GM18951 (cell line): ENCODE data around the gene AFMID.
"Not testable (repeated sequence)": the region's sequence is repeated elsewhere in the genome, so short reads cannot be mapped to it uniquely, and the experiment has no call there.

Experiments used
- POLR2A ChIP-seq: IDR thresholded peaks from 4 replicates; pipeline ENCODE4 v1.6.1; 2011; ENCODE audit warnings: mild to moderate bottlenecking; ENCODE audit not compliant: insufficient read length, insufficient read depth; ENCODE audit errors: extremely low read depth
- in situ Hi-C: fragments of 300-500 bp; cut with MboI; formaldehyde crosslinking; loops from one replicate; pipeline ENCODE4 v1.12.0; 2022; ENCODE audit warnings: low sequenced_read_pairs, mixed read lengths, inconsistent platforms; ENCODE audit not compliant: unreplicated experiment

AFMID gene

DNA sequence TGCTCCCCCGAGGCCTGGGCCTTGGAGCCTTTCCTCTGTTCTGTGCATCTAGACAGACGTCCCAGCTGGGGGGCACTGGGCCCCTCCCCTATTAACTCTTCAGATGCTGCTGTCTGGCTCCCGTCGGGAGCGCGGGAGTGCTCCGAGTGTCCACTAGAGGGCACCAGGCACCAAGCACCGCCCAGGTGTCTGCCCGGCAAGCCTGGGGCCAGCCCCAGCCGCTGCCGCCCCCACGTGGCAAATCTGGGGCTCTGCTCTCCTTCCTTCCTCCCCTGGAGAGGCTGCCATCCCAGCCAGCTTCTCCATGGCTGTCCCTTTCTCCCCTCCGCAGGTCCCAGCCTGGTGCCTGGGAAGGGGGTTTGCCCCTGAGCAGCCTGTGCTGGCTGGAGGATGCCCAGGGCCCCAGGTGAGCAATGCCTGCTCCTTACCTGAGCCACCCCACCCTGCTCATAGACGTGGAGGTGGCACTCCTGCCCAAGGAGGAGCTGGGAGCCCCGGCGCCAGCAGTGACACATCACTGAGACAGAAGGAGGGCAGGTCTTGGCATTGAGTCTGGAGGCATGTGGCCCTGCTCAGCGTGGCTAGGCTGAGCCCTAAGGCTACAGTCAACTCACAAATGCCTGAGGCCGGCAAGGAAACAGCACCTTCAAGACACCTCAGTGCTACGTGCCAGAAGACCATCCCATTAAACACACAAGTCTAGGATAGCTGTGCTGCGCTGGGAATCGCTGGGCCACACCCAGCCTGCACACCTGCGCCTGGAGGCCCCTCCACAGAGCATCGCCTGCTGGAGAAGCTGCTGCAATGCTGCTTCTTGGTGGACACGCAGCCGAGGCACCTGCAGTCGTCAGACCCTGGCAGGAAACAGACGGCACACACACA, 64.0 kb downstream of the AFMID start:
- in situ Hi-C loops: no loop called here
- TF ChIP-seq POLR2A: no peak

GRCh38 chr17:78251773-78252103, 64.6 kb downstream of the AFMID start:
- no peak for TF ChIP-seq POLR2A
- in situ Hi-C loops: no loop called here

DNA sequence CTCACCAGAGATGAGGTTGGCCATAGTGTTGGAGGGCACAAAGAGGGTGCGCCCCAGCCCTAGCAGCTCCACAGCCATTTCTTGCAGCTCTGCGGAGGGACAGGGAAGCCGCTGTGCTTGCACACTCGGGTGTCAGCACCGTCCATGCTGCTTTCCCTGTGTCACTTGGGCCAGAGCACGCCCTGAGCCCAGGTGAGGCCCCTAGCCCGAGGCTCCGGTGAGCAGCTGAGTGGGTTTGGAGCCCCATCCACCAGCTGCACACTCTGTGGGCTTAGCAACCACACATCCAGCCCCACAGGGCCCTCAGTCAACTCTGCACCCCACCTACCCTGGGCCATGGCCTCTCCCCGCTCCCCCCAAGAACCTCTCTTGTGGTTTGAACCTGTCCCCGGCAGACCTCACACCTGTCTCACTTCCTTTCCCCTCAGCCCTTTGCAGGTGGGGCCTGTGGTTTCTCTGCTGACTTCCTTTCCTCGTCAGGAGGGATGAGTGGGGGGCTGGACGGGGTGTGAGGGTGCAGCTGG, 65.0 kb downstream of the AFMID start:
- no peak for TF ChIP-seq POLR2A
- in situ Hi-C loops: no loop called here

DNA sequence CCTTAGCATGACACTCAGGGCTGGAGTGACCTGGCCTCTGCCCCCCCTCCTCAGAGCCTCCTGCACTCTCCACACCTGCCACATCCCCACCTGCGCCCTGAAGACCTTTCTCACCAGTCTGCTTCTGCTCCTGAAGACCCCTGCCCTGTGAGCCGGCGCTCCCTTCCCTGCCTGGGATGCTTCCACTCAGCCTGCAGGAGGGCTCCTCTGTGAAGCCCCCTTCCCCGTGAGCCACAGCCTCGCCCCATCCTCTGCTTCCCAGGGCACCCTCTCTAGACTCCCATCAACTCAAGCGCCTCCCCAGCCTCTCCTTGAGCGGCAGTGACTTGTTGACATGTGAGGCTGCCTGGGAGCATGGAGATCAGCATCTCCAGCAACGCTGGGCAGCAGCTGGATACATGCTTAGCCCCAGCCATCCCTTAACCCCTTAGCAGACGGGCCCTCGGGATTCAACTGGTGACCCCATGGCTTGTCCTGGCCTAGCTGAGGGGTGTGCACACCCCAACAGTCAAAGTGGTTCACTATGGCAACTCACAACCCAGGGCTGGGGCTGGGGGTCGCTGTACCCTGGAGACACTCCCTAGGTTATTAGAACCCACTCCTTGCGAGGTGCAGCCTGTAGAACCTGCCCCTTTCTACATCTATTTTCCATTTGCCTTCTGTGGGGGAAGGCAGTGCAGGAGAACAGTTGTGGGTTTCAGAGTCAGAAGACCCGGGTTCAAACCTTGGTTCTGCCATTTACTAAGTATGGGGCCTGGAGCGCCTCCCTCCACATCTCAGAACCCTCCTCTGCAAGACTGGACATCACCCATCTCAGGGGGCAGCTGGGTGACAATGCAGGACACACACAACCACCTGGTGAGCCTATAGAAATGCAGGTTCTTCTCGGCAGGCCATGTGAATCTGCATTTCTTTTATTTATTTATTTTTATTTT, 65.8 kb downstream of the AFMID start:
- in situ Hi-C loops: no loop called here
- no peak for TF ChIP-seq POLR2A

- in situ Hi-C loops: not testable (repeated sequence)
Measured at GRCh38 chr17:78253636-78253945, 66.4 kb downstream of the AFMID start.

DNA sequence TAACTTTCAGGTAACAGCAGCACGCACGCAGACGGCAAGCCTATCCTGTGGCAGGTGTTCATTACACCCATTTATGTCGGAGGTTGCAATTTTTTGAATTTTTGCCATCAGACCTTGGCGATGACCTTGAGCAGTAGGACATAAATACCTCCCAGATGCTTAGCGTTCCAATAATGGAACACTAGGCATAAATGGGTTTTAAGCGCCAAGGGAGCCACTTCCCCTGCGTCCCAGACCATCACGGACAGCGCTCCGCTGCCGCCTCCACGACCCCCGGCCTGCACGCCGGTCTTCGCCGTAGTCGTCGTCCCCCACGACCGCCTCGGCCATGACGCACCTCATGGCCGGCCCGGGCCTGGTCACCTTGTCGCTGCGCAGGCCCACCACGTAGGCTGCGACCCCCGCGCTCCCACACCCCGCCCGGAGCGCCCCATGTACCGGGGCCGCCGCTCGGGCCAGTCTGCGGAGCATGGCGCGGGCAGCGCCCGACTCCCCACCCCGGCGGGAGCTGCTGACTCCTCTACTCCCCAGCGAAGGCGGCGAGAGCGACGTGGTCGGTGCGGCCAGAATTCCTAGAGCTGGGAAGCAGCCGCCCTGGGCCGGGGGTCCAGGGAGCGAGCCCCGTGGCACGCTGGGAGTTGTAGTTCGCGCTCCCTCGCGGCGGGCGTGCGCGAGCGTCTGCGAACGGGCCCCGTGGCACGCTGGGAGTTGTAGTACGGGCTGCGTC, 66.9 kb downstream of the AFMID start:
- in situ Hi-C loops: no loop called here
- no peak for TF ChIP-seq POLR2A

DNA sequence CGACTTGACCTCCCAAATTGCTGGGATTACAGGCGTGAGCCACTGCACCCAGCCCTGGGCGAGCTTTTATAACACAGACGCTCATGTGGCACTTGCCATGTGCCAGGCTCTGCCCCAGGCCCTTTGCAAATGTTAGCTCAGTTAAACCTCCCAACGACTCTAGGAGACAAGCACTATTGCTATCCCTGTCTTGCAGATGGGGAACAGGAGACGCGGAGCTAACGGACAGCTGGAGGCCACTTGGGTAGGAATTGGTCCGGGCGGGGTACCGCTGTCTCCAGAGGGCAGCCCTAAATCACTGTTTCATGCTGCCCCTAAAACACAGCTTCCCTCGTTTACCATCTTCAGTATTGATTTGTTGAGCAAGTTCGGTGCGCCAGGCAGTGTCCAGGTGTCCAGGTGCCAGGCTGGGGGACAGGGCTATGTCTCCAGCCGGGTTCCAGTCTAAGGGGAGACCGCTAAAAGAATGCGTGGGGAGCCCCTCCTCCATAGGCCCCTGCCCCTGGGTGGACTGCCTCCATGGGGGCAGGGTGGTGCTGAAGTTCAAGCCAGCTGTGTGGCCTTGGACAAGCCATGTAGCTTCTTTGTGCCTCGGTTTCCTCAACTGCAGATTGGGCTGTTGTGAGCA, 68.0 kb downstream of the AFMID start:
- in situ Hi-C loops: no loop called here
- no peak for TF ChIP-seq POLR2A

DNA sequence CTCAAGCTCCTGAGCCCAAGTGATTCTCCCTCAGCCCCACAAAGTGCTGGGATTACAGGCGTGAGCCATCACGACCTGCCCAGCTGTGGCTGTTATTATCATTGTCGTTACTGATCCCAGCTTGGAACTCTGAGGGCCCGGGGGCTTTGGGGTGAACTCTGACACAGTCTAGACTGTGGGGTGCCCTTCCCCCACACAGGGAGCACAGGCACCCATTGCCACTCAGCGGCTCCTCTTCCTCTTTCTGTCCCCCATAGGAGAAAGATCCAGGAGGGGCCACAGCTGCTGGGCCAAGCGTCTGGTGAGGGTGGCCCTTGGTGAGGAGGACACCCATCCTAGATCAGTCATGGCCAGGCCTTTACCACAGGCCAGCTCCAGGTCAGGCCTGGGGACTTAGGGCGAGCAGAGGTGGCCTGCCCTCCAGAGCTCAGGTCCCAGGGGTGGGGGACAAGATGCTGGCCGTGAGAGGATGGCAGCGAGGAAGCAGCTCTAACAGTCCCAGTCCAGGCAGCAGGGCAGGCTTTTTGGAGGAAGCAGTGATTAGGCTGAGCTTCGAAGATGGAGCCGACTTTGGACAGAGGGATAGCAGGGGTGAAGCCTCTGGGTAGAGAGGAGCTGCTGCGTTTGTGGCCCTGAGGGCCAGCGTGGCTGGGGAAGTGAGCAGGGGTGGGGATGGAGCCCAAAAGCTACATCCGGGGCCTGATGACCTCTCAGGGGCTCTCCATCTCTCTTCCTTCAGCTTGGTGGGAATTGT, 69.0 kb downstream of the AFMID start:
- in situ Hi-C loops: no loop called here
- no peak for TF ChIP-seq POLR2A

DNA sequence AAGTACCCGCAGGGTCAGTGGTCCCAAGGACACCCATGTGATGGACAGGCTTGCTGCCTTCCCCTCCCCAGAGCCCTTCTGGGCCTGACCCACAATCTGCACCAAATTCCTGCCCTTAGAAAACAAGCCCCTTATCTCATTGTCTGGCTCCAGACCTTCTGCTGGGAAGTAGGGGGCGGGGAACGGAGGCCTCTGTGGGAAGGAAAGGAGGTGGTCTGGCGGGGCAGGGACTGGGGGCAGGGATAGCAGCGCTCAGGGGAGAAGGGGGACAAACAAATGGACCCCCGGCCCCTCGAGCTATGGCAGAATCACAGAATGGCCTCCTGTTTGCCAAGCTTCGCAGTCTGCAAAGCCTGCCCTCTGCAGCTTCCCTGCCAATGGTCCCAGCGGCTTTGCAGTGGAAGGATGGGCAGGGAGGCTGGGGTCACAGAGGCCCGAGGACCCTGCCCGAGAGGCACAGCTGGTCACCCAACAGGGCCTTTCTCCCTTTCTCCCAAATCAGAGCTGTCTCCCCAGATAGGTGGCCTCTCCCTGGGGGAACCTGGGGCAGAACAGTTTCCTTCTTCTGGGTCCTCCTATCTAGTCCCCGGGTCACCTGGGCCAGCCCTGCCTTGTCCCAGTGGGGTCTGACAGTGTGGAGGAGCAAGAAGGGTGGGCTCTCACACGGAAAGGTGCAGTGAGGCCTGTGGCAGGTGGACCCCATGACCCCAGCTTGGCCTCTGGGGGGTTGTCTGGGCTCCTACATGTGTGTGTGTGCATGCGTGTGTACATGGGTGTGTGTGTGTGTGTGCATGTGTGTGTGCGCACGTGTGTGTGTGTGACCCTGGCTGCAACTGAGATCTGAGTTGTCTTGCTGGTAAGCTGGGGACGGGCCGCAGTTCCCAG, 69.8 kb downstream of the AFMID start:
- in situ Hi-C loops: no loop called here
- TF ChIP-seq POLR2A: no peak
